ENCODE data around the gene GSX2. TPM values are rescaled to one million over a fixed set of nuclear protein-coding genes. Genes with fewer than 3 reads are reported as not detected.

The GSX2 gene
- total and polyA plus RNA-seq, 2 of the 13 experiments (the other 11 are each of a cell fraction or from before 2014, with no cell fraction given), result not detected

GRCh38 chr4:54091637-54092404 is 8.1 kb upstream of the GSX2 start (continued):
- TF ChIP-seq CSRNP1 (CRISPR knock-in tag; IDR thresholded peaks at IDR 0.05) (0 out of 2 replicates have a peak, but pooled peaks have one; percentile 55), ZNF850 (CRISPR knock-in tag; conservative IDR thresholded peaks at IDR 0.05) (no peak), SAFB2 (CRISPR knock-in tag; IDR thresholded peaks at IDR 0.05; ENCODE audit: borderline replicate concordance, low read depth) (no peak), FOXO1 (CRISPR knock-in tag; IDR thresholded peaks at IDR 0.05) (peak; percentile 27; the same call in 1 of the 2 replicates), ZSCAN21 (CRISPR knock-in tag; IDR thresholded peaks at IDR 0.05; ENCODE audit: borderline replicate concordance) (no peak), ZNF841 (CRISPR knock-in tag; IDR thresholded peaks at IDR 0.05; ENCODE audit: borderline replicate concordance) (no peak), CREB3 (CRISPR knock-in tag; IDR thresholded peaks at IDR 0.05) (no peak), NFIC (IDR thresholded peaks at IDR 0.05; ENCODE audit: low read length) (no peak), PAWR (CRISPR knock-in tag; IDR thresholded peaks at IDR 0.05; ENCODE audit: borderline replicate concordance) (no peak), RFXAP (CRISPR knock-in tag; IDR thresholded peaks at IDR 0.05; ENCODE audit: borderline replicate concordance) (0 out of 2 replicates have a peak, but pooled peaks have one; percentile 25), REPIN1 (CRISPR knock-in tag; IDR thresholded peaks at IDR 0.05; ENCODE audit: borderline replicate concordance, low read depth) (no peak), BRF2 (CRISPR knock-in tag; IDR thresholded peaks at IDR 0.05) (no peak), HMGXB4 (CRISPR knock-in tag; IDR thresholded peaks at IDR 0.05; ENCODE audit: borderline replicate concordance in 1 of 2, low read depth in 1 of 2) (peak in 1 of 2 experiments; percentile 52; a peak in 1 of 4 replicates), ZNF569 (CRISPR knock-in tag; IDR thresholded peaks at IDR 0.05; ENCODE audit: borderline replicate concordance) (no peak), KLF15 (CRISPR knock-in tag; IDR thresholded peaks at IDR 0.05; ENCODE audit: borderline replicate concordance) (no peak)
- TF ChIP-seq, protein P1, sequence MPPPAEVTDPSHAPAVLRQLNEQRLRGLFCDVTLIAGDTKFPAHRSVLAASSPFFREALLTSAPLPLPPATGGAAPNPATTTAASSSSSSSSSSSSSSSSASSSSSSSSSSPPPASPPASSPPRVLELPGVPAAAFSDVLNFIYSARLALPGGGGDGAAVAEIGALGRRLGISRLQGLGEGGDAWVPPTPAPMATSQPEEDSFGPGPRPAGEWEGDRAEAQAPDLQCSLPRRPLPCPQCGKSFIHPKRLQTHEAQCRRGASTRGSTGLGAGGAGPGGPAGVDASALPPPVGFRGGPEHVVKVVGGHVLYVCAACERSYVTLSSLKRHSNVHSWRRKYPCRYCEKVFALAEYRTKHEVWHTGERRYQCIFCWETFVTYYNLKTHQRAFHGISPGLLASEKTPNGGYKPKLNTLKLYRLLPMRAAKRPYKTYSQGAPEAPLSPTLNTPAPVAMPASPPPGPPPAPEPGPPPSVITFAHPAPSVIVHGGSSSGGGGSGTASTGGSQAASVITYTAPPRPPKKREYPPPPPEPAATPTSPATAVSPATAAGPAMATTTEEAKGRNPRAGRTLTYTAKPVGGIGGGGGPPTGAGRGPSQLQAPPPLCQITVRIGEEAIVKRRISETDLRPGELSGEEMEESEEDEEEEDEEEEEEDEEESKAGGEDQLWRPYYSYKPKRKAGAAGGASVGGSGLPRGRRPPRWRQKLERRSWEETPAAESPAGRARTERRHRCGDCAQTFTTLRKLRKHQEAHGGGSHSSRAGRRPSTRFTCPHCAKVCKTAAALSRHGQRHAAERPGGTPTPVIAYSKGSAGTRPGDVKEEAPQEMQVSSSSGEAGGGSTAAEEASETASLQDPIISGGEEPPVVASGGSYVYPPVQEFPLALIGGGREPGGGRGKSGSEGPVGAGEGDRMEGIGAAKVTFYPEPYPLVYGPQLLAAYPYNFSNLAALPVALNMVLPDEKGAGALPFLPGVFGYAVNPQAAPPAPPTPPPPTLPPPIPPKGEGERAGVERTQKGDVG (CRISPR knock-in tag; IDR thresholded peaks at IDR 0.05; ENCODE audit: borderline replicate concordance), result peak; percentile 67; the same call in 1 of the 2 replicates
- TF ChIP-seq, protein P2, sequence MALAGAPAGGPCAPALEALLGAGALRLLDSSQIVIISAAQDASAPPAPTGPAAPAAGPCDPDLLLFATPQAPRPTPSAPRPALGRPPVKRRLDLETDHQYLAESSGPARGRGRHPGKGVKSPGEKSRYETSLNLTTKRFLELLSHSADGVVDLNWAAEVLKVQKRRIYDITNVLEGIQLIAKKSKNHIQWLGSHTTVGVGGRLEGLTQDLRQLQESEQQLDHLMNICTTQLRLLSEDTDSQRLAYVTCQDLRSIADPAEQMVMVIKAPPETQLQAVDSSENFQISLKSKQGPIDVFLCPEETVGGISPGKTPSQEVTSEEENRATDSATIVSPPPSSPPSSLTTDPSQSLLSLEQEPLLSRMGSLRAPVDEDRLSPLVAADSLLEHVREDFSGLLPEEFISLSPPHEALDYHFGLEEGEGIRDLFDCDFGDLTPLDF (CRISPR knock-in tag; IDR thresholded peaks at IDR 0.05), result no peak

Data from HepG2 (cell line).